Left ventricle myocardium inferior (tissue), 1 donor: Measurements from ENCODE around the gene LRRC25. TPM values are rescaled to one million over a fixed set of nuclear protein-coding genes. Genes with fewer than 3 reads are reported as not detected.

Experiments used
- DNase-seq: peaks from one replicate; pipeline ENCODE4 v3.0.0-alpha.2; 2020
- H3K27ac ChIP-seq: fragments of 200-600 bp; replicated peaks from 2 replicates; pipeline ENCODE4 v1.8.0; 2021
- H3K27me3 ChIP-seq: fragments of 200-600 bp; 2 replicates; pipeline ENCODE4 v1.8.0; 2021; ENCODE audit warnings: low read depth
- H3K36me3 ChIP-seq: fragments of 200-600 bp; 2 replicates; pipeline ENCODE4 v1.8.0; 2021
- H3K4me1 ChIP-seq: fragments of 200-600 bp; 2 replicates; pipeline ENCODE4 v1.8.0; 2021
- H3K4me3 ChIP-seq: fragments of 200-600 bp; 2 replicates; pipeline ENCODE4 v1.8.0; 2021; ENCODE audit warnings: mild to moderate bottlenecking, moderate library complexity
- H3K9me3 ChIP-seq: fragments of 200-600 bp; replicated peaks from 2 replicates; pipeline ENCODE4 v1.8.0; 2021
- CTCF ChIP-seq: fragments of 200-600 bp; IDR thresholded peaks from 2 replicates; pipeline ENCODE4 v1.8.0; 2021; ENCODE audit warnings: antibody characterized with exemption, mild to moderate bottlenecking, borderline replicate concordance
- intact Hi-C: fragments of 100-400 bp; cut with micrococcal nuclease; formaldehyde crosslinking; loops from one replicate; pipeline ENCODE4 v1.11.0; 2022
- total RNA-seq: library from RNA; stranded (reverse); fragmentation: NEBNext Ultra II Directional; extraction: Animal tissue kit (Norgen Biotek cat#: 25700); gene quantifications from one replicate; pipeline ENCODE4 v1.2.1, GENCODE V29; 2021
- donor health status: DM: no; HTN: yes; CAD: no; lungs with severe emphysema.

LRRC25 gene
- total RNA-seq, 1 donor from 2014 or later = 2.4 TPM

DNA sequence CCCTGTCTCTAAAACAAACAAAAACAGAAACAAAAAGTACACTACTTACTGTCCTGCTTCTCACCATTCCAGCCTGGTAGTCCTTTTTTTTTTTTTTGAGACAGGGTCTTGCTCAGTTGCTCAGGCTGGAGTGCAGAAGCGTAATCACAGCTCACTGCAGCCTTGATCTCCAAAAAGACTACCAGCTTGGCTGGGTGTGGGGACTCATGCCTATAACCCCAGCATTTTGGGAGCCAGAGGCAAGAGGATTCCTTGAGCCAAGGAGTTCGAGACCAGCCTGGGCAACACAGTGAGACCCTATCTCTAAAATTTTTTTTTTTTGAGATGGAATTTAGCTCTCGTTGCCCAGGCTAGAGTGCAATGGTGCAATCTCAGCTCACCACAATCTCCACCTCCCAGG, 16.6 kb downstream of the LRRC25 start:
- no peak overlapping the region for H3K4me3 ChIP-seq
- DNase-seq = no peak
- H3K9me3 ChIP-seq = no peaks in the 10 kb centered on the region
- no peak for TF ChIP-seq CTCF
- H3K4me1 ChIP-seq = peaks cover 18% of the 10 kb centered on the region
- peak overlapping the region; percentile 75 for H3K27ac ChIP-seq
- peaks cover 6% of the 10 kb centered on the region for H3K27me3 ChIP-seq
- H3K36me3 ChIP-seq = no peaks in the 10 kb centered on the region
- intact Hi-C loops = no loop called here

DNA sequence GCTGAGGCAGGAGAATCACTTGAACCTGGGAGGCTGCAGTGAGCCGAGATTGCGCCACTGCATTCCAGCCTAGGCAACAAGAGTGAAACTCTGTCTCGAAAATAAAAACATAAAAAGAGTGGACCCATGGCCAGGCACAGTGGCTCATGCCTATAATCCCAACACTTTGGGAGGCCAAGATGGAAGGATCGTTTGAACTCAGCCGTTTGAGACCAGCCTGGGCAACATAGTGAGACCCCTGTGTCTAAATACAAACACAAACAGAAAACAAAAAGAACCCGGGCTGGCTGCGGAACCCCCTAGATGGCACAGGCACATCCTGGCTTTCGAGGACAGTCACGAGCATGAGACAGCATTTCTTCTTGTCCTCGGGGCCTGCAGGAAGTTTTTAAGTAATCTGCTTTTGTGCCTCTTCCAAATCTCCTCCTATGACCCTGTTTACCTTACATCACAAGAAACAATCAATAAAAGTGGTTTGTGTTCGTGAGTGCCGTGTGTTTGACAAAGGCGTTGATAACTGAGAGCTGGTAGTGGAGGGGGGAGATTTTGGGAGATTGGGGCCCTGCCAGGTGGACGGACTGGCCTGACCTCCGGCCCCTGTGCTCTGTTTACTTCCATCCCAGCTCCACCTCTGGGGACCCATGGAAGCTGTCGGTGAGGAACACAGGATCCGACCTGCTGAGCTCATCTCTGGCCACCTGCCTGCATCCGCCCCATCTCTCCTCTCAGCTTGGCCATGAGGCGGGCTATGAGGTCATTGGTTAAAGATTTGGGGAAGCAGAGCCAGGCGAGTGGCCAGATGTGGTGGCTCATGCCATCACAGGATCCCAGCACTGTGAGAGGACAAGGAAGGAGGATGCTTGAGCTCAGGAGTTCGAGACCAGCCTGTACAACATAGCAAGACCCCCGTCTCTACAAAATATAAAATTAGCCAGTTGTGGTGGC, 17.3 kb downstream of the LRRC25 start:
- DNase-seq = peak; percentile 86
- TF ChIP-seq CTCF = no peak
- peak overlapping the region; percentile 75 for H3K27ac ChIP-seq
- intact Hi-C loops = no loop called here
- peaks cover 2% of the 10 kb centered on the region for H3K27me3 ChIP-seq
- peaks cover 20% of the 10 kb centered on the region for H3K4me1 ChIP-seq
- H3K4me3 ChIP-seq = no peak overlapping the region
- no peaks in the 10 kb centered on the region for H3K36me3 ChIP-seq
- no peaks in the 10 kb centered on the region for H3K9me3 ChIP-seq

DNA sequence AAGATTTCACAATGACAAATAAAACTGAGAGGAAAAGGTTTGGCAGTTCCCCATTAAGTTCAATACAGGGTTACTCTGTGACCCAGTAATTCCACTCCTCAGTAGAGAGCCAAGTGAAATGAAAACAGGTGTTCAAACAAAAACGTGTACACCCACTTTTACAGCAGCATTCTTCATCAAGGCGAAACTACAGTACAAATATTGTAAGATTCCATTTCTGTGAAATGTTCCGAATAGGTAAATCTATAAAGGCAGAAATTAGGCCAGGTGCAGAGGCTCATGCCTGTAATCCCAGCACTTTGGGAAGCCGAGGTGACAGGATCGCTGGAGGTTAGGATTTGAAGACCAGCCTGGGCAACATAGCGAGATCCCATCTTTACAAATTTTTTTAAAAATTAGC, 20.4 kb downstream of the LRRC25 start:
- H3K27ac ChIP-seq = no peak overlapping the region
- no peaks in the 10 kb centered on the region for H3K27me3 ChIP-seq
- no peak overlapping the region for H3K4me3 ChIP-seq
- peaks cover 43% of the 10 kb centered on the region for H3K4me1 ChIP-seq
- no peak for DNase-seq
- TF ChIP-seq CTCF = no peak
- H3K9me3 ChIP-seq = no peaks in the 10 kb centered on the region
- intact Hi-C loops = no loop called here
- no peaks in the 10 kb centered on the region for H3K36me3 ChIP-seq

DNA sequence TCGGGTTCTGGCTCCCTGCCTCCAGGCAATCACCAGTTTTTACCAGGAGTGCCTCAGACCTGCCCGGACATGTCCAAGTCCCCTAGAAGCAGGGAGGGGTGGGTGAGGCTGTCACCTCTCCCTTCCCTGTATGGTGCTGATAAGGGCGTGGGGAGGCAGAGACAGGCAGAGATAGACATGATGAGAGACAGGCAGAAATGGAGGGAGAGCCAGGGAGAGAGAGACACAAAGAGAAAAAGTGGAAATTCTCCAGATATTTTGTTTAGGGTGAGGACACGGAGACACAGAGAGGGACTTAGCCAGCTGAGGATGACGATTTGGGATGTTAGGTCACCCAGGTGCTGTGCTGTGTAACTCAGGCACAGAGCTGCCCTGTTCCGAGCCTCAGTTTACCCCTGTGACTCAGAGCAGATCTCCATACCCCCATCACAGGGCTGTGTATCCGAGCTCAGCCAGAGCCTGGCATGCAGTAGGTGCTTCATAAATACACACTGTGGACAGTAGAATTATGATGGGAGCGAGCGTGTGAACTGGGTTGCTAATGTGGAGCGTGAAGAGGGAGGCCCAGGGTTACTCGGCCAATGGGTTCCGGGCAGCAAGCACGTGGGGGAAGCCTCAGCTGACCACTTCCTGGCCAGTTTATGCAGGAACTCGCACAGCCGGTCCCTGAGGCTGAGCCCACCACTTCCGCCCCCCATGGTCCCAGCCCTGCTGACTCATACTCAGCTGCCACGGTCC, 23.4 kb downstream of the LRRC25 start:
- Histone ChIP-seq H3K4me3 (peak overlapping the region; percentile 12), H3K9me3 (no peaks in the 10 kb centered on the region), H3K27me3 (no peaks in the 10 kb centered on the region), H3K27ac (peak overlapping the region; percentile 86), H3K4me1 (peaks cover 29% of the 10 kb centered on the region), H3K36me3 (no peaks in the 10 kb centered on the region)
- TF ChIP-seq CTCF = no peak
- DNase-seq = peak; percentile 90
- intact Hi-C loops = no loop called here

GRCh38 chr19:18373407-18373891, 24.0 kb downstream of the LRRC25 start:
- Histone ChIP-seq H3K9me3 (no peaks in the 10 kb centered on the region), H3K4me3 (no peak overlapping the region), H3K27ac (peak overlapping the region; percentile 86), H3K36me3 (no peaks in the 10 kb centered on the region), H3K4me1 (peaks cover 29% of the 10 kb centered on the region), H3K27me3 (no peaks in the 10 kb centered on the region)
- intact Hi-C loops = no loop called here
- no peak for DNase-seq
- no peak for TF ChIP-seq CTCF
